Measurements from ENCODE around the gene ZNF750.

Gene ZNF750

GRCh38 chr17:82839617-82840292 is at the start of gene ZNF750:
ZNF750 (minus strand) TSS chr17:82840022; CDS start chr17:82832454, 7,568 bp downstream.
- no peak for DNase-seq (ENCODE audit: low spot score)

DNA sequence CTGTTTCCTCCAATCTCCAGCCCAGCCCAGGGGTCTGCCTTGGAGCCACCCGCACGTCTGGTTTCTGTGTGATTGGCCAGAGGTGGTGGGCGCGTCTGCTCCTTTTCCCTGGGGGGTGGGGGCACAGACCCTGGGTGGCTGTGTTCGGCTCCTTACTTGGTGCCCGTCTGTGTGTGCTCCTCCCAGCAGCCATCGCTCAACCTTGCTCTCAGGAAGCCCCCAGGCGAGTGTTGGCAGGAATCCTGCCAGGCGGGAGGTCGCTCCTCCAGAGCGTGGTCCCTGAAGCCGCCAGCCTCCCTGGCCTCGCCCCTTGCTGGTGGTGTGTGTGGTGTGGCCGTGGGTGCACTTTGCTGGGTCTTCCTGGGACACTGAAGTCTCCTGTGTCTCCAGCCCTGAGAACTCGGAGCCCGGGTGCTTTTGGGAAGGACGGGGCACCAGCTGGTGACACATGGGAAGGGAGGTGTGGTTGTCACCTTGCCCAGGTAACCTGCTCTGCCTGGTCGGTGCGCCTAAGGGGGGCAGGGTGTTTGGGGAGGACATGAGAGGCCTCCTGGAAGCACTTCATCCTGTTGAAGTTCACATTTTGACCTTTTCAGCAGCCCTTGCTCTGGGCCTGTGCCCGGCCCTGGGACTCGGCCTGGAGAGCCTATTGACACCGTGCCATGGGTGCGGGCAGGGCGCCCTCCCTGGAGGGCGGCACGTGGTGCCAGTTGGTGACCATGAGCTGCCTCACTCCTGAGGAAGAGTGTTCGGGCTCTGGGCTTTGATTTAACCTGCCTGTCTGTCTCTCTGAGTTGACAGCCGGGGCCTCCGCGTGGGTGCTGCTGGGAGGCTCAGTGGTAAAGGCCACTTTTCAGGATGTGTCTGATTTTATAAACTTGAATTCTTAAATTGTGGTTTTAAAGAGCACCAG is 49.0 kb upstream of the ZNF750 start:
- DNase-seq (ENCODE audit: low spot score), result no peak

GRCh38 chr17:82887255-82888164 is 47.7 kb upstream of the ZNF750 start:
- no peak for DNase-seq (ENCODE audit: low spot score)

- DNase-seq (ENCODE audit: low spot score), result no peak
Observed at GRCh38 chr17:82884970-82885353, 45.1 kb upstream of the ZNF750 start.

DNA sequence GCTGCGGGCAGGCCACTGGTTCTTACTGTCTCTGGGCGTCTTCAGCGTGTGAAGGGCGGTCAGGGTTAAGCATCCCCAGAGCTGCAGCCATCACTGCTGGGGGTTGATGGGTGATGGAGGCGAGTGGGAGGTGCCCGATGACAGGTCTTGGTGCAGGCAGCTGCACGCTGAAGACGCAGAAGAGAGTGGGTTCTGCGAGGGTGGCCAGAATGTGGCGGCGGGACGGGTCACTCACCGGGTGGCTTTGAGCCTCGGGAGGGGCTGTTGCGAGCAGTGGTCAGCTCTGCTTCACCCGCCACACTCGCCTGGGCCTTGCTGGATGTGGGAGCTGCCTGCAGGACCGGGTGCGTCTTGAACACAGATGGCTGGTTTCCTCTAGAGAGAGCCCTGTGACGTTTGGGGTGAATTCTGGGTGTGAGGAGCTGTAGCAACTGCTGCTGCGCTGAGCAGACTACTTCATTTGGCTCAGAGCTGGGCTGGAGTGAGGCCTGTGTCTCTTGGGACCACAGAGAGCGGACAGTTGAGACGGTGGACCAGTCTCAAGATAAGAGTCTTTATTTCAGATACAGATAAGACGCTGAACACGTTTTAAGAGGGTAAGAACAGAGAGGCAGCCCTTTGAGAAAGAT is 44.6 kb upstream of the ZNF750 start:
- DNase-seq (ENCODE audit: low spot score), result no peak

- DNase-seq (ENCODE audit: low spot score), result no peak
Observed at GRCh38 chr17:82883419-82884031, 43.7 kb upstream of the ZNF750 start.

DNA sequence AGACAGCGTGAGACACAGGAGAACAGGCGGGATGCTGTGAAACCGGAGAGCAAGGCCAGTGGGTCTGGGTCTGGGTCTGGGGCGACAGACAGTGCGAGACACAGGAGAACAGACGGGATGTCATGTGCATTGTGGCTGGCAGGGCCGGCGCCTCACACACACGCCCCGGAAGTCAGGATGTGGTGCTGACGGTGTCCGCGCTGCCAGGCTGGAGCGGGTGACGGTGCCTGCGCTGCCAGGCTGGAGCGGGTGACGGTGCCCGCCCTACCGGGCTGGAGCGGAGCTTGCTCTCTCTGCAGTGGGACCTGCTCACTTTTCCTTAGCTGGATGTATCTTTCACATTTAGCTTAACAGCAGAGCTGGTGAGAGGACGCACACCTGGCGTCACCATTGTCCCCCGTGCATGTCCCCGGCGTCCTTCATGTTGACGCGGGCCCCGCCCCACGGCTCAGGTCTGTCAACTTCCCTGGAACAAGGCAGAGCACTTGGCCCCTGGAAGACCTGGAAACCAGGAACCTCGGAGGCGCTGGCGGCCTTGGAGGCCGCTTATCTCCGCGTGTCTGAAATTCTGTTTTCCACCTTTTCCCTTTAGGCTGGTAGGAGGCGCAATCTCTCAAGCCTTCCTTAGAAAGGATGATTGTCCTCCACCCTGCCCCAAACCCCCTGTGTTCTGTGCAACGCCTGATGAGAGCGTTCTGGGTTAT is 43.0 kb upstream of the ZNF750 start:
- no peak for DNase-seq (ENCODE audit: low spot score)

DNA sequence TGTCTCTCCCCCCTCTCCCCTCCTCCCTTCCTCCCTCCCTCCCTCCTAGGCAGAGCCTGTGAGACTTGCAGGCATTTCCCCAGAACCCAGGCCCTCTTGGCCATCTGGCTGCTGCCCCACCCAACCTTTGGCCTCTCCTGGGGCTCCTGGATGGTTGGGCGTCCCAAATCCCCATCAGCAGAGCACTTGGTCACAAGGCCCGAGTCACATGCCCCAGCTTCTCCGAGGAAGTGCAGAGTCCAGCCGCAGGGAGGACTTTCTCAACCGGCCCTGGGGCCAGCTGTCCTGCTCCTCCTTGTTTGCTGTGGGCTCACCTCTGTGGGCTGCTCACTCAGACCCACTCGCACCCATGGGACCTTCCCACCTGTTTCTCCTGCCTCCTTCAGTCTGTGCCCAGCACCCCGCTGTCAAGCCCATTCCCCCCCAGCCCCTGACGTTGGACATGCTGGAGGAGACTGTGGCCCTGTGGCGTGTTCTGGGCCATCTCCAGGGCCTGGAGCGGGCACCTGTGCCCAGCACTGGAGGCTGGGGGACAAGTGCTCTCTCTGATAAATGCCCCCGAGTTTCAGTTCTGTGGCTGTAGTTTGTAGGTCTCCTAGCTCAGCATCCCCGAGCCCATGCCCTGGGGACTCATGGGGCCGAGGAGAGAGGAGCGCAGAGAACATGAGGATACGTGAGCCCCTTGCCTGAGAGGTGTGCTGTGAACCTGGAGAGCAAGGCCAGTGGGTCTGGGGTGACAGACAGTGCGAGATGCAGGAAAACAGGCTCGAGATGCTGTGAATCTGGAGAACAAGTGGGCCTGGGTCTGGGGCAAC is 42.3 kb upstream of the ZNF750 start:
- DNase-seq (ENCODE audit: low spot score), result peak; percentile 15

GRCh38 chr17:82881324-82881823 is 41.6 kb upstream of the ZNF750 start:
- no peak for DNase-seq (ENCODE audit: low spot score)

DNA sequence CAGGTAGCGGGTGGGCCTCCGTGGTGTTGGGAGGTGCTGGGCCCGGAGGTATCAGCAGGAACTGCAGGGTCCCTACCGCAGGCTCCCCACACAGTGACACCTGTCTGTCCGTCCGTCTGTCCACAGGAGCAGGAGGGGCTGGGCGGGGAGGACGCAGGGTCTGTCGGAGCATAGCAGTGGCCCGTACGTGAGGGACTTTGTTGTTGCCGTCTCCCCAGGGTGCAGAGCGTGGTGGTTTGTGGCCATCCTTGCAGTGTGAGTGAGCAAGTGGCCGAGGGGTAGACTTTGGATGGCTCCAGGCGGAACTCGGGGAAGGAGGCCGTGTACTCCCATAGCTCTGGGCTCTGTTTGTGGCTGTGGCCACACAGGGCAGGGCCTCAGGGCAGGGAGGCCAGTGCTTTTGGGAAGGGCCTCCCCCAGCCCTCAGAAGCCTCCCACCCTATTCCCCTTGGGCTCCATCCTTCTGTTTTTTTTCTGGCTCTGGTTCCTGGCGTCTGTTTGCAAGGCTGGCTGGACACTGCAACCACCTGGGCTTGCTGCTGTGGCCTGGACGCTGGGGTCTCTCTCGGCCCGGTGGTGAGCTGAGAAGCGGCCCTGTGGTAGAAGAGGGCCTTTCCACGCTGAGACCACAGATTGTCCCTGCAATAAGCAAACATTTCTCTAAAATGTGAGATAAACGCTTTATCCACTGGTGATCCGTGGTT is 41.0 kb upstream of the ZNF750 start:
- DNase-seq (ENCODE audit: low spot score), result no peak

GRCh38 chr17:82879241-82879640 is 39.4 kb upstream of the ZNF750 start:
- DNase-seq (ENCODE audit: low spot score), result no peak

DNA sequence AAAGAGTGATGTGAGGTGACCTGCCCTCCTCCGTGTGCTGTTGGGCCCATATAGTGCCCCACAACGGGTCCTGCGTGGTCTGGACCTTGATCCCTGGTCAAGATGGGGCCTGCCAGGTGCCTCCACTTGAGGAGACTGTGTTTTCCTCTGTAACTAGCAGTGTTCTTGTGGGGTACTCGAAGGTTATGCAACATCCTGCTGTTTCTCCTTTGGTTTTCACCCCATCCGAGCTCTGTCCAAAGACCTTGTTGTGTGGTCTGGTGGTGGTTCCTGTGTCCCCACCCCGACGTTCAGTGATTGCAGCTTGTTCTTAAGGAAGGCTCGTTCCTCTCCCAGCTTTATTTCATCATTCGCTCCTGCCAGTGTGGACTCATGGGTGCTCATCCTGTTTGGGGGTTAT is 38.7 kb upstream of the ZNF750 start:
- no peak for DNase-seq (ENCODE audit: low spot score)

DNA sequence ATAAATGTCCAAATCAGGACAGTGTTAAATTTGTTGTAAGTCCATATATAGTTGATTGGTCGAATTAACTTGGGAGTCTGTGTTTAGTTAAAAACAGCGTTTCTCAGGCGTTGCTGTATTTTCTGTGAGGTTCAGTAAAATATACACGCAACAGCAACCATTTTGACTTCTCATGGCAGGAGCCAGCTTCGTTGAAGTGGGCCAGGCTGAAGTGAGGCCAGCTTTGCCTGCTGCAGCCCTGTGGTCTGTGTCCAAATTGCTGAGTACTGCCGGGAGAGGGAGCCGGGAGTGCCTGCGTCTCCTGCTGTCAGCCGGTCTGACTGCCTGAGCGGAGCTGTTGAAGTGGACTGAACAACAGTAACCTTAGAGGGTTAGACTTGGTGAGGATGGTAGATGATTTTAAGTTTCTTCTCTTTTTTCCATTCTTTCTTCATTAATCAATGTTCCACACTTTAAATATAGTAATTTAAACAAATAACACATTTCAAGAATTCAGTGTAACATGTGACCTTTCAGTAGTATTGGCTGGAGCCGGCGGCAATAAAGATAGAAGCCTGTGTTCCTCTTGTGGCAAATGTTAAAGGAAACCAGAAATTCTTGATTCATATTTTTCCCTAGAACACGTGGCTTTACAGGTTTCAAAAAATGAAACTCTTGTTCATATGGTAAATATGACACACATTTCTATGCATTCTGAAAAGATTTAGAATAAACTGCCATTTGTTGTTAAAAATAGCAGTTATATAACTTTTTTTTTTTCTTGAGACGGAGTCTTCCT is 37.0 kb upstream of the ZNF750 start:
- peak; percentile 58 for DNase-seq (ENCODE audit: low spot score)

- DNase-seq (ENCODE audit: low spot score), result no peak
Observed at GRCh38 chr17:82876149-82876548, 36.3 kb upstream of the ZNF750 start.

GRCh38 chr17:82875407-82875856 is 35.6 kb upstream of the ZNF750 start:
- DNase-seq (ENCODE audit: low spot score), result no peak

- no peak for DNase-seq (ENCODE audit: low spot score)
Observed at GRCh38 chr17:82874011-82874835, 34.4 kb upstream of the ZNF750 start.

DNA sequence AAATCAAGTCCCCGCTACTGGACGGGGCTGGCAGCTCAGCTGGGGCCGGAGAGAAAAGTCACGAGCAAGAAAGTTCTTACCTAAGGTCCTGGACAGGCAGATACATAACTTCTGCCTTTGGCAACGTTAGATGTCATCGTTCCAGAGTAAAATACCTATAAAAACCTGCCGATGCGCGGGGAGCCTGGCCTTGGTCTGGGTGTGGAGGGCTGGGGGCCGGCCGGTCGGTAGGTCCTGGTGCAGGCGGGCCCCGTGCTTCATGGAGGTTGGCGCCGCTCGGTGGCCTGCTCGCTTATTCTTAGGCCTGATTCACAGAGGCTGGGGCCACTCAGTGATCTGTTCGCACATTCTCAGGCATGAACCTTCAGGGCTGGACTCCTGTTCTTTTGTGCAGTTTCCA is 33.7 kb upstream of the ZNF750 start:
- DNase-seq (ENCODE audit: low spot score), result no peak

All from putamen (tissue), 1 donor.